ENCODE data around the gene SCN3A.

- TF ChIP-seq CTCF (CRISPR knock-in tag; IDR thresholded peaks at IDR 0.05) (no peak), SUZ12 (IDR thresholded peaks at IDR 0.05; ENCODE audit: low read depth, low read length) (no peak), HDAC2 (CRISPR knock-in tag; IDR thresholded peaks at IDR 0.05) (no peak), SMC3 (IDR thresholded peaks at IDR 0.05; ENCODE audit: low read length) (no peak), PAX8 (CRISPR knock-in tag; IDR thresholded peaks at IDR 0.05; ENCODE audit: borderline replicate concordance) (no peak), HMGXB4 (CRISPR knock-in tag; IDR thresholded peaks at IDR 0.05; ENCODE audit: borderline replicate concordance in 1 of 2, low read depth in 1 of 2) (no peak), EZH2 (conservative IDR thresholded peaks at IDR 0.05; ENCODE audit: low read depth, low read length) (no peak), SRF (IDR thresholded peaks at IDR 0.05; ENCODE audit: low read depth, low read length) (no peak)
Observed at GRCh38 chr2:165055082-165055851, 148.6 kb downstream of the SCN3A start.

Data from HepG2 (cell line).